KG1 (cell line): ENCODE measurements around the gene PCCA.
"Not testable (repeated sequence)": the region's sequence is repeated elsewhere in the genome, so short reads cannot be mapped to it uniquely, and the experiment has no call there.

Experiments
- DNase-seq: peaks from one replicate; lab custom pipeline; 2025; lab: John Stamatoyannopoulos, UW

The PCCA gene

GRCh38 chr13:100196375-100196774 lies 107.5 kb downstream of the PCCA start:
- DNase-seq, result no peak

GRCh38 chr13:100197116-100197515 lies 108.2 kb downstream of the PCCA start:
- no peak for DNase-seq

- no peak for DNase-seq
Measured at GRCh38 chr13:100197591-100198365, 108.9 kb downstream of the PCCA start.

DNA sequence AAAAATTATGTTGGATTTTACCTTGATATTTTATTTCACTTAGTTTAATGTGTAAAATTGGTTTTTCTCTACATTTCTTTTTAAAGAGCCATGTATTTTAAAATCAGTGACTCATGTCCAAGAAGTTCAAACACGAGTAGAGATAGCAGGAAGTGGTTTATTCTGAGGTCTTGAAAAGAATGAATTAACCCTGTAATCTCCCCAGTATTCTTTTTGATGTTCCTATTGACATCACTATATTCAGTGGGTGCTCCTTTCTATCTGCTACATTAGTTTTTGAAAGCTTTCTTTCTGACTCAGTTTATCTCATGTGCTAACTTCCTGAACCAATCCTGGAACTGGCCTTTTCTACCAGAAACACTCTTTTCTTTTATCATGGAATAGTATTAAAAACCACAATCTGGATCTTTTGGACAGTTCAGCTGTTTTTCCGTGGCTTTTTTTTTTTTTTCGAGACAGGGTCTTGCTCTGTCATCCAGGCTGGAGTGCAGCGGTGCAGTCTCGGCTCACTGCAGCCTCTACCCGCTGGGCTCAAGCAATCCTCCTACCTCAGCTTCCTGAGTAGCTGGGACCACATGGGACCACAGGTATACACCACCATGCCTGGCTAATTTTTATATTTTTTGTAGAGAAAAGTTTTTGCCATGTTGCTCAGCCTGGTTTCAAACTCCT lies 114.9 kb downstream of the PCCA start:
- no peak for DNase-seq

DNA sequence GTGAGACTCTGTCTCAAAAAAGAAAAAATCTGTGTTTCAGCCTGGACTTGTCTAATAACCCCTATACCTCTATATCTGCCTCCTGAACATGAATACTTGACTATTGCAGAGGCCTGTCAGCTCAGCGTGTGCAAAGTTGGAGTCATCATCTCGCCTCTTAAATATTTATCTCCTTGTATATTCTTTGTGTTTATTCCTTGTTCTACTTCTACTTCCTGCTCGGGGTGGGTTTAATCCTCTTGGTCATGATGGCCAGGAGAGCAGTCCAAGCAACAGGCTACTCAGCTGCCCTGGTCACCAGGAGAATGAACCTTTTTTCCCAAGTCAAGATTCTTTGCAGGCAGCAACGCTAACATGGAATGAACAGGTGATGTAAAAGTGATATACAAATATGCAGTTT lies 119.1 kb downstream of the PCCA start:
- no peak for DNase-seq

GRCh38 chr13:100208626-100209025 lies 119.7 kb downstream of the PCCA start:
- no peak for DNase-seq

- DNase-seq, result no peak
Measured at GRCh38 chr13:100209857-100210825, 121.2 kb downstream of the PCCA start.

DNA sequence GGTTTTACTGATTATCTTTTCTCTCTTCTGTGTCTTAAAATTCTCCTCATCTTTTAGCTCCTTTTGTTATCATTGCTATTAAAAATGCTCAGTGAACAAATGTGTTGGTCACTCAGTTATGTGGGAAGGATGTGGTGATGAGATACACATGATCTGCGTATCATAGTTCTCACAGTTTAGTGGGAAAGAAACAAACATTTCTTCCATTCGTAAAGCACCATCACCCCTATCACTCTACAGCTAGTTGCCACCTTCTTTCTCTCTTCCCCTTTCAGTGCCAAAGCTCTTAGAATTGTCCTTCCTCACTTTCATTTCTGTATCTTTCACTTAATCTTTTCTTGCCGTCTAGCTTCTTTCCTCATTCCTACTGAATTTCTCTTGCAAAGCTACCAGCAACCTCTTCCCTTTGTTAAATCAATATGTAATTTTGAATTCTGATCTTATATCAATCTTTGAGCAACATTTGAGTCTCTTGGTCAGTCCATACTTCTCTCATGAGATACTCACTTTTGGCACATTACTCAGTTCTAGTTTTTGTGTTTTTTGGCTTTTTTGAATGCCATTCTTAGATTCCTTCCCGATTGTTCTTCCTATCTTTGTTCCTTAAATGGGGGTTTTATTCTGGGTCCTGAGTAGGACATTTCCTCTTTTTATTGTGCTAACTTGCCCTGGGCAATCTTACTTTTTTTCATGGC lies 122.3 kb downstream of the PCCA start:
- no peak for DNase-seq

GRCh38 chr13:100212904-100213553 lies 124.1 kb downstream of the PCCA start:
- no peak for DNase-seq

GRCh38 chr13:100213576-100213975 lies 124.7 kb downstream of the PCCA start:
- DNase-seq, result no peak

DNA sequence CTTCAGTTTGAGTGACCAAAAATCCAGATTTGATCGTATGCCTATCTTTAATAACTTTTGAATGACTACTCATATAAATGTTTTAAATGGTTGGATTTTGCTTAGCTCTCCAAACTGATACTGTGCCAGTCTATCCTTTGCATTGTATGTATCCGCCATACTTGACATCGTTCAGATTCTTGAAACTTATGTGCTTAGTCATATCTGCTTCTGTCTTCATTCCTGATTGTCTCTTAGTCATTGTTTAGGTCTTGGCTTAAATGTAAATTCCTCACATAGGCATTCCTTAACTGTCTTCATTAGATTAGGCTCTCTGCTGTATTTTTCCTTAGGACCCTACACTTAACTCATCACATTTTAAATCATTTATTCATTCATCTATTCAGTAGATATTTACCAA lies 126.0 kb downstream of the PCCA start:
- DNase-seq, result no peak

- no peak for DNase-seq
Measured at GRCh38 chr13:100221166-100221565, 132.3 kb downstream of the PCCA start.

- DNase-seq, result not testable (repeated sequence)
Measured at GRCh38 chr13:100223966-100224530, 135.2 kb downstream of the PCCA start.

GRCh38 chr13:100229603-100230002 lies 140.7 kb downstream of the PCCA start:
- no peak for DNase-seq

DNA sequence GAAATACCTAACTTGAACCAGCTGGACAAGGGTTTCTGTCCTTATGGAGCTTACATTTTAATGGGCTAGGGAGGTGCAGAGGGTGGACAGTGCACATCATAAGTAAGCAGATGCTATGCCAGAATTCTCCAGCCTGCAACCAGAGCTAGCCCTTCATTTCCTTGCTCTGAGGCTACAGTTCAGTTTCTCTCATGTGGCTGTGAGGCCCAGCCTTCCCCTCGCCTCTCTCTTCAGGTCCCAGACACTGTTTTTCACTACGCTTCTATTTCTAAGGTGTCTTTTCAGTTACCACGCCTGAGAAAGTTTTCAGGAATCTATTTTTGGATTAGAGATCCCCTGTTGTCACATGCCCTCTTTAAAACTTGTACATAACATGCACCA lies 141.9 kb downstream of the PCCA start:
- DNase-seq, result no peak

- no peak for DNase-seq
Measured at GRCh38 chr13:100231176-100231575, 142.3 kb downstream of the PCCA start.

DNA sequence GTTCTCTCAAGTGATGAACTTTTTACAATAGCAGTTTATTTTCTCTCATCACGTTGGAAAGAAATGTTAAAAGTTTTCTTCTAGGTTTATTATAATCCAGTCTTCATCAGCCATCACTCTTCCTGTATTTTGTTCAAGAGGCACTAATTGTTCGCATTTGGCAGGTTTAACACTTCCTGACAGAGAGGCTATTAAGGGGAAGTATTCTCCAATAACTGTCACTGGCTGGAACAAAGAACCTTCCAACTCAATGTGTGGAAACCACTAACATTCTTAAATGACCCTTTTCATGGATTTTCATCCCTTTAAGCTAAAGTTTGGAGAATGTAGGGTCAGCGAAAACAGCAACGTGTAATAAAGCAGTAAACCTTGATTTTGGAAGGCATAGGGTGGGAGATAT lies 145.1 kb downstream of the PCCA start:
- DNase-seq, result no peak

DNA sequence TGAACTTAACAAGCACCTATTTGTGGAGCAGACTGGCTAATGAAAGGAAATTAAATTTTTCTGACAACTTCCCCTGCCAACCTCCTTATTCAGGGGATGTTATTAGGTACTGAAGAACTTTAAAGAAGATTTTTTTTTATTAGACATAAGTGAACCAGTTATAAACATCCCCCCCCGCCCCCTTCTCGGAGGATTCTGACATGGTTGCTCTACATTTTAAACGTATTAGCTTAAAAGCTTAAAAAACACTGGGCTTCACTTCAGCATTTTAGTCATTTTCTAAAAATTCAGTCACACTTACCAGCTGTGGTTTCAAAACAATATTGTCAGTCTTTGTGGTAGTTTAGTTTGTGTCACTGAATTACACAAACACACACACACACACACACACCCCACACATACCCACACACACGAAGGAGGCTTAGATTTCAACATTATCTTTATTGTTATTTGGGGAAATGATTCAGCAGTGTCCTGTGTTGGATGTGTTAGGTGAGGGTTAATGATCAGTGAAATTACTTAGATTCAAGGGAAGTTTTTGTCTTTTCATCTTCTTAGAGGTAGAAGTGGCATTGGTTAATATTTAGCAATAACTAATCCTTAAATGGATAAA lies 145.7 kb downstream of the PCCA start:
- no peak for DNase-seq

DNA sequence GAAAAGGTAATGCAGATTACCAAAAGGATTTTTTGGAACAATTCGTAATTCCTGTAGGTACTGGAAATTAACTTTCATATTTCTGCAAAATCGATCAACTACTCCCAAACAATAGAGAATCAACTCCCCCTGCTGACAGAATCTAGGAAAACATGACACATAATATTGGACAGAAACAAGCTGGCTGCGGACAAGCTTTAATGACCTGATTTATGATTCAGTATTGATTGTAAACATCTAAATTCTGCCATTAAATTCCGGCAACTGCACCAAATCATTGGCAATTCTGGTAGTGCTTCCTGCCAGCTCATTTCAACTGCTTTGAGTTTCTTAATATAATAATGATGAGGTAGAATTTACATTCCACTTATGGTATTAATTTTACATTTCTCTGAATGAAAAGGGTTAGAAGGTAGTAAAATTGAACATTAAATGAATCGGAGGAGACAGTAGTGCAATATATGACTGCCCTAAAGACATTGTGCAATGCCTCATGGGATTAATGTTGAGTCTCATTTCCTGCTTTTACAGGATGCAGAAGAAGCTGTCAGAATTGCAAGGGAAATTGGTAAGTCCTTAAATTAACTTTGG lies 146.5 kb downstream of the PCCA start:
- peak; percentile 40 for DNase-seq

GRCh38 chr13:100240109-100240779 lies 151.4 kb downstream of the PCCA start:
- no peak for DNase-seq
